ENCODE data around the gene KIAA0513.

DNA sequence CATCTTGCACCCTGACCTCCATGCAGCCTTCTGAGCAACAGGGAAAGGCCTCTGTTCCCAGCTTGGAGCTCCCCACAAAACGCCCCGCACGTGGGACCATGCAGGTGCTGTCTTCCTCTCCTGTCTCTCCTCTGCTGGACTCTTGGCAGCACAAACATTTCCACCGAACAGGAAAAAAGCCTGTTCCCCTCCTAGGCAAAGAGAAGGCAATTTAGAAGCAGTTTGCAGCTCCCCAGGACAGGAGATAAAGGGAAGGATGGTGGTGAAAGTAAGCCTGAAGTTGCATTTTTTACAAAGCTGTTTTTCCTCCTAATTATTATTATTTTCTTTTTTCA lies 92.4 kb downstream of the KIAA0513 start:
- TF ChIP-seq, protein P1, sequence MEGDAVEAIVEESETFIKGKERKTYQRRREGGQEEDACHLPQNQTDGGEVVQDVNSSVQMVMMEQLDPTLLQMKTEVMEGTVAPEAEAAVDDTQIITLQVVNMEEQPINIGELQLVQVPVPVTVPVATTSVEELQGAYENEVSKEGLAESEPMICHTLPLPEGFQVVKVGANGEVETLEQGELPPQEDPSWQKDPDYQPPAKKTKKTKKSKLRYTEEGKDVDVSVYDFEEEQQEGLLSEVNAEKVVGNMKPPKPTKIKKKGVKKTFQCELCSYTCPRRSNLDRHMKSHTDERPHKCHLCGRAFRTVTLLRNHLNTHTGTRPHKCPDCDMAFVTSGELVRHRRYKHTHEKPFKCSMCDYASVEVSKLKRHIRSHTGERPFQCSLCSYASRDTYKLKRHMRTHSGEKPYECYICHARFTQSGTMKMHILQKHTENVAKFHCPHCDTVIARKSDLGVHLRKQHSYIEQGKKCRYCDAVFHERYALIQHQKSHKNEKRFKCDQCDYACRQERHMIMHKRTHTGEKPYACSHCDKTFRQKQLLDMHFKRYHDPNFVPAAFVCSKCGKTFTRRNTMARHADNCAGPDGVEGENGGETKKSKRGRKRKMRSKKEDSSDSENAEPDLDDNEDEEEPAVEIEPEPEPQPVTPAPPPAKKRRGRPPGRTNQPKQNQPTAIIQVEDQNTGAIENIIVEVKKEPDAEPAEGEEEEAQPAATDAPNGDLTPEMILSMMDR (IDR thresholded peaks at IDR 0.05) = no peak
- TF ChIP-seq POLR2A (IDR thresholded peaks at IDR 0.05) = no peak

Measured in Peyer's patch (tissue), 4 donors.